ENCODE results near the gene TCF7L1.

The TCF7L1 gene

GRCh38 chr2:85282914-85283313, 149.7 kb downstream of the TCF7L1 start:
- no peak overlapping the region for H3K4me3 ChIP-seq (ENCODE audit: low read depth, low read length)
- TF ChIP-seq CTCF (IDR thresholded peaks at IDR 0.05; ENCODE audit: borderline replicate concordance, insufficient read depth, low read depth, low read length) = no peak

- no peak for TF ChIP-seq CTCF (IDR thresholded peaks at IDR 0.05; ENCODE audit: borderline replicate concordance, insufficient read depth, low read depth, low read length)
- no peak overlapping the region for H3K4me3 ChIP-seq (ENCODE audit: low read depth, low read length)
Measured at GRCh38 chr2:85283641-85284040, 150.4 kb downstream of the TCF7L1 start.

- H3K4me3 ChIP-seq (ENCODE audit: low read depth, low read length) = no peak overlapping the region
- no peak for TF ChIP-seq CTCF (IDR thresholded peaks at IDR 0.05; ENCODE audit: borderline replicate concordance, insufficient read depth, low read depth, low read length)
Measured at GRCh38 chr2:85286918-85287317, 153.7 kb downstream of the TCF7L1 start.

- no peak for TF ChIP-seq CTCF (IDR thresholded peaks at IDR 0.05; ENCODE audit: borderline replicate concordance, insufficient read depth, low read depth, low read length)
Measured at GRCh38 chr2:85287721-85288120, 154.5 kb downstream of the TCF7L1 start.

GRCh38 chr2:85288244-85288725, 155.1 kb downstream of the TCF7L1 start:
- H3K4me3 ChIP-seq (ENCODE audit: low read depth, low read length) = no peak overlapping the region
- TF ChIP-seq CTCF (IDR thresholded peaks at IDR 0.05; ENCODE audit: borderline replicate concordance, insufficient read depth, low read depth, low read length) = no peak

More at GRCh38 chr2:85287721-85288120, 154.5 kb downstream of the TCF7L1 start:
- no peak overlapping the region for H3K4me3 ChIP-seq (ENCODE audit: low read depth, low read length)

- no peak overlapping the region for H3K4me3 ChIP-seq (ENCODE audit: low read depth, low read length)
- TF ChIP-seq CTCF (IDR thresholded peaks at IDR 0.05; ENCODE audit: borderline replicate concordance, insufficient read depth, low read depth, low read length) = no peak
Measured at GRCh38 chr2:85291425-85292023, 158.3 kb downstream of the TCF7L1 start.

GRCh38 chr2:85302121-85302520, 168.9 kb downstream of the TCF7L1 start:
- no peak overlapping the region for H3K4me3 ChIP-seq (ENCODE audit: low read depth, low read length)
- TF ChIP-seq CTCF (IDR thresholded peaks at IDR 0.05; ENCODE audit: borderline replicate concordance, insufficient read depth, low read depth, low read length) = no peak
